Activated naive CD8-positive, alpha-beta T cell treated with anti-CD3 and anti-CD28 coated beads for 36 hours (primary cell): Measurements from ENCODE around the gene TRAPPC4. TPM values are rescaled to one million over a fixed set of nuclear protein-coding genes. Genes with fewer than 3 reads are reported as not detected.
"Not testable (repeated sequence)": the region's sequence is repeated elsewhere in the genome, so short reads cannot be mapped to it uniquely, and the experiment has no call there.

ENCODE experiments used
- DNase-seq: peaks from one replicate; pipeline ENCODE4 v3.0.0; 2021
- H3K27ac Mint-ChIP-seq: one replicate; pipeline ENCODE4 v1.8.0; 2022; ENCODE audit warnings: mild to moderate bottlenecking, moderate library complexity, mixed read lengths
- H3K27me3 Mint-ChIP-seq: one replicate; pipeline ENCODE4 v1.8.0; 2022; ENCODE audit warnings: mild to moderate bottlenecking, mixed read lengths
- H3K36me3 Mint-ChIP-seq: one replicate; pipeline ENCODE4 v1.8.0; 2021; ENCODE audit warnings: mild to moderate bottlenecking, mixed read lengths
- H3K4me1 Mint-ChIP-seq: one replicate; pipeline ENCODE4 v1.8.0; 2021; ENCODE audit warnings: mixed read lengths
- H3K4me3 Mint-ChIP-seq: one replicate; pipeline ENCODE4 v1.8.0; 2022; ENCODE audit warnings: mild to moderate bottlenecking, moderate library complexity, mixed read lengths
- H3K9me3 Mint-ChIP-seq: one replicate; pipeline ENCODE4 v1.8.0; 2022; ENCODE audit warnings: mixed read lengths
- total RNA-seq, 2 experiments: library from RNA; stranded (reverse); gene quantifications; one replicate each; pipeline ENCODE4 v1.2.3, GENCODE V29; 2021

The TRAPPC4 gene
- total RNA-seq, 2 experiments from 2014 or later, result 114 to 127 TPM

- DNase-seq, result no peak
- Mint-ChIP-seq H3K36me3 (peaks cover 41% of the 10 kb centered on the region), H3K9me3 (no peaks in the 10 kb centered on the region), H3K27ac (peak overlapping the region; percentile 99), H3K4me3 (peak overlapping the region; percentile 100), H3K27me3 (no peaks in the 10 kb centered on the region), H3K4me1 (peaks cover 23% of the 10 kb centered on the region)
These were observed 20.2 kb upstream of the TRAPPC4 start for GRCh38 chr11:118998388-118998717.

- Mint-ChIP-seq H3K9me3 (no peaks in the 10 kb centered on the region), H3K36me3 (peaks cover 42% of the 10 kb centered on the region), H3K4me1 (peaks cover 23% of the 10 kb centered on the region), H3K27me3 (no peaks in the 10 kb centered on the region), H3K4me3 (peak overlapping the region; percentile 100), H3K27ac (peak overlapping the region; percentile 99)
- DNase-seq, result no peak
These were observed 19.7 kb upstream of the TRAPPC4 start for GRCh38 chr11:118998822-118999221.

- peaks cover 42% of the 10 kb centered on the region for H3K36me3 Mint-ChIP-seq
- H3K4me1 Mint-ChIP-seq, result peaks cover 26% of the 10 kb centered on the region
- no peaks in the 10 kb centered on the region for H3K9me3 Mint-ChIP-seq
- H3K27ac Mint-ChIP-seq, result peak overlapping the region; percentile 46
- no peak overlapping the region for H3K4me3 Mint-ChIP-seq
- no peaks in the 10 kb centered on the region for H3K27me3 Mint-ChIP-seq
- DNase-seq, result no peak
These were observed 17.7 kb upstream of the TRAPPC4 start for GRCh38 chr11:119000906-119001305.

- Mint-ChIP-seq H3K9me3 (no peaks in the 10 kb centered on the region), H3K36me3 (peaks cover 22% of the 10 kb centered on the region), H3K27ac (no peak overlapping the region), H3K27me3 (no peaks in the 10 kb centered on the region), H3K4me1 (peaks cover 17% of the 10 kb centered on the region), H3K4me3 (no peak overlapping the region)
- DNase-seq, result no peak
These were observed 11.9 kb upstream of the TRAPPC4 start for GRCh38 chr11:119006656-119007055.

GRCh38 chr11:119011476-119012053, 7.0 kb upstream of the TRAPPC4 start:
- peaks cover 44% of the 10 kb centered on the region for H3K36me3 Mint-ChIP-seq
- no peaks in the 10 kb centered on the region for H3K27me3 Mint-ChIP-seq
- no peaks in the 10 kb centered on the region for H3K9me3 Mint-ChIP-seq
- H3K4me1 Mint-ChIP-seq, result peaks cover 34% of the 10 kb centered on the region
- peak overlapping the region; percentile 51 for H3K27ac Mint-ChIP-seq
- H3K4me3 Mint-ChIP-seq, result no peak overlapping the region
- DNase-seq, result no peak

- Mint-ChIP-seq H3K4me1 (peaks cover 33% of the 10 kb centered on the region), H3K4me3 (no peak overlapping the region), H3K9me3 (no peaks in the 10 kb centered on the region), H3K27ac (no peak overlapping the region), H3K36me3 (peaks cover 53% of the 10 kb centered on the region), H3K27me3 (no peaks in the 10 kb centered on the region)
- DNase-seq, result no peak
These were observed 5.9 kb upstream of the TRAPPC4 start for GRCh38 chr11:119012629-119013170.

GRCh38 chr11:119014209-119014924, 4.2 kb upstream of the TRAPPC4 start:
- DNase-seq, result no peak
- Mint-ChIP-seq H3K4me3 (no peak overlapping the region), H3K36me3 (peaks cover 61% of the 10 kb centered on the region), H3K9me3 (no peaks in the 10 kb centered on the region), H3K27ac (peak overlapping the region; percentile 74), H3K4me1 (peaks cover 33% of the 10 kb centered on the region), H3K27me3 (no peaks in the 10 kb centered on the region)

- peak overlapping the region; percentile 55 for H3K4me3 Mint-ChIP-seq
- H3K9me3 Mint-ChIP-seq, result no peaks in the 10 kb centered on the region
- peaks cover 66% of the 10 kb centered on the region for H3K36me3 Mint-ChIP-seq
These were observed 3.4 kb upstream of the TRAPPC4 start for GRCh38 chr11:119015054-119015611.

GRCh38 chr11:119016216-119017009, 2.2 kb upstream of the TRAPPC4 start:
- Mint-ChIP-seq H3K9me3 (no peaks in the 10 kb centered on the region), H3K4me3 (peak overlapping the region; percentile 99), H3K36me3 (peaks cover 68% of the 10 kb centered on the region), H3K27me3 (no peaks in the 10 kb centered on the region), H3K27ac (peak overlapping the region; percentile 97), H3K4me1 (peaks cover 44% of the 10 kb centered on the region)
- DNase-seq, result no peak

More at GRCh38 chr11:119015054-119015611, 3.4 kb upstream of the TRAPPC4 start:
- peaks cover 38% of the 10 kb centered on the region for H3K4me1 Mint-ChIP-seq
- no peak for DNase-seq
- peak overlapping the region; percentile 97 for H3K27ac Mint-ChIP-seq
- no peaks in the 10 kb centered on the region for H3K27me3 Mint-ChIP-seq

GRCh38 chr11:119017377-119017776, 1.2 kb upstream of the TRAPPC4 start:
- Mint-ChIP-seq H3K27ac (peak overlapping the region; percentile 97), H3K4me1 (peaks cover 48% of the 10 kb centered on the region), H3K4me3 (peak overlapping the region; percentile 99), H3K36me3 (peaks cover 74% of the 10 kb centered on the region)
- DNase-seq, H3K27me3 Mint-ChIP-seq, H3K9me3 Mint-ChIP-seq: not testable (repeated sequence)

GRCh38 chr11:119019996-119020395, 1.4 kb downstream of the TRAPPC4 start:
- Mint-ChIP-seq H3K27ac (peak overlapping the region; percentile 97), H3K9me3 (no peaks in the 10 kb centered on the region), H3K27me3 (no peaks in the 10 kb centered on the region), H3K4me3 (peak overlapping the region; percentile 99), H3K4me1 (peaks cover 53% of the 10 kb centered on the region), H3K36me3 (peaks cover 62% of the 10 kb centered on the region)
- no peak for DNase-seq

- Mint-ChIP-seq H3K27ac (no peak overlapping the region), H3K9me3 (no peaks in the 10 kb centered on the region), H3K4me1 (peaks cover 45% of the 10 kb centered on the region), H3K4me3 (peak overlapping the region; percentile 29), H3K27me3 (no peaks in the 10 kb centered on the region), H3K36me3 (peaks cover 52% of the 10 kb centered on the region)
- no peak for DNase-seq
These were observed 3.1 kb downstream of the TRAPPC4 start for GRCh38 chr11:119021631-119022030.

- Mint-ChIP-seq H3K4me1 (peaks cover 49% of the 10 kb centered on the region), H3K9me3 (no peaks in the 10 kb centered on the region), H3K27ac (peak overlapping the region; percentile 72), H3K36me3 (peaks cover 36% of the 10 kb centered on the region), H3K4me3 (no peak overlapping the region), H3K27me3 (no peaks in the 10 kb centered on the region)
- DNase-seq, result no peak
These were observed 5.2 kb downstream of the TRAPPC4 start for GRCh38 chr11:119023741-119024140.

GRCh38 chr11:119024430-119025098, 6.0 kb downstream of the TRAPPC4 start:
- Mint-ChIP-seq H3K36me3 (peaks cover 40% of the 10 kb centered on the region), H3K4me3 (no peak overlapping the region), H3K4me1 (peaks cover 57% of the 10 kb centered on the region), H3K27ac (peak overlapping the region; percentile 72), H3K9me3 (no peaks in the 10 kb centered on the region), H3K27me3 (no peaks in the 10 kb centered on the region)
- no peak for DNase-seq
